NCI-H226 (cell line): ENCODE results near the gene FSCN2.

Experiments
- DNase-seq: peaks from one replicate; pipeline ENCODE4 v3.0.0-alpha.2; 2015

The FSCN2 gene

GRCh38 chr17:81558115-81558468 lies 29.9 kb downstream of the FSCN2 start:
- no peak for DNase-seq

GRCh38 chr17:81558941-81559806 lies 31.0 kb downstream of the FSCN2 start:
- DNase-seq: no peak

- no peak for DNase-seq
Measured at GRCh38 chr17:81561494-81561885, 33.3 kb downstream of the FSCN2 start.

DNA sequence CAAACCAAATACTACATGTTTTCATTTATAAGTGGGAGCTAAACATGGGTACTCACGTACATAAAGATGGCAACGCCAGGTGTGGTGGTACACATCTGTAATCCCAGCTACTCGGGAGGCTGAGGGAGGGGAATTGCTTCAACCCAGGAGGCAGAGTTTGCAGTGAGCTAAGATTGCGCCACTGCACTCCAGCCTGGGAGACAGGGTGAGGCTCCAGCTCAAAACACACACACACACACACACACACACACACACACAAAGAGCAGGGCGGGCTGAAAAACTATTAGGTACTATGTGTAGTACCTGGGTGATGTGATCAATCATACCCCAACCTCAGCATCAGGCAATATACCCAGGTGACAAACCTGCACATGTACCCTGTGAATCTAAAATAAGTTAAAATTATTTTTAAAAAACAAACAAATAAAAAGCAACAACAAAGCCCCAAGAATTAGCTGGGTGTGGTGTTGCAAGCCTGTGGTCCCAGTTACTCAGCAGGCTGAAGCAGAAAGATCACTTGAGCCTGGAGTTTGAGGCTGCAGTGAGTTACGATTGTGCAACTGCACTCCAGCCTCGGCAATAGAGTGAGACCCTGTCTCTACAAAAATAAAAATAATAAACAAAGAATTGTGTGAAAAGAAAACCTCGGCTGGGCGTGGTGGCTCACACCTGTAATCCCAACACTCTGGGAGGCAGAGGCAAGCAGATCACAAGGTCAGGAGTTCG lies 35.8 kb downstream of the FSCN2 start:
- no peak for DNase-seq

DNA sequence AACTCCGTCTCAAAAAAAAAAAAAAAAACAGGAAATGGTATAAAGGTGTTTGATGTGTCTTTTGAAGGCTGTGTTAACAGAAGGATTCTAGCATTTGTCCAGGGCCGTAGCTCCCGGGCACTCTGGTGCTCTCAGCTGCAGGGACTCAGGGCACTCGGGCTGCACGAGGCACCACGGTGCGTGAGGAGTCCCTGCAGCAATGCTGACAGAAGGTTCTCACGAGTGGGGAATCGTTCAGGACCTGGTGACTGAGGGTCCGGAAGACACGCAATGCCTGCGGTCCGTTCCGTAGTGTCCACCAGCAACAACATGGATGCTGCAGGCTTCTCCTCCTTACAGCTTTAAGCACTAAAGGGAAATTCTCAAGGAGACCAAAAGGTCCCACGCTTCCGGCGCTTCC lies 36.6 kb downstream of the FSCN2 start:
- DNase-seq: no peak

- DNase-seq: no peak
Measured at GRCh38 chr17:81565231-81565630, 37.1 kb downstream of the FSCN2 start.

GRCh38 chr17:81566461-81567126 lies 38.4 kb downstream of the FSCN2 start:
- DNase-seq: peak; percentile 94

- DNase-seq: no peak
Measured at GRCh38 chr17:81567191-81567590, 39.0 kb downstream of the FSCN2 start.

DNA sequence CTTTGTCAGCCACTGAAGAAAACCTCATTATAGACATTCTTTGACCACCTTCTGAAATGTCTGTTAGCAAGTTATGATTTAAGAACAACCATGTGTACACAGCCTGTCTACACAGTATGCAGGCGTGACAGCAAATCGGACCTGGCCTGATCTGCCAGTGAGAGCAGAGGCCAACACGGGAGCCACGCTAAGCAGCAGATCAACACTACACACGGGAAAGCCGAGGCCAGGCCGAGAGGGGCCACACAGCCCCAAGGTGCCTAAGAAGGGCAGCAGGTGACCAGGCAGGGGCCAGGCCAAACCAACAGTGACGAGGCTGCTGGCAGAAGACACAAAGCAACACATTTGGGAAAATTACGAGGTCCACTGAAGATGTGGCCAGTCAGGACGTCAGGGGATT lies 40.2 kb downstream of the FSCN2 start:
- DNase-seq: no peak

- no peak for DNase-seq
Measured at GRCh38 chr17:81569986-81570514, 41.9 kb downstream of the FSCN2 start.

- DNase-seq: no peak
Measured at GRCh38 chr17:81570964-81571363, 42.8 kb downstream of the FSCN2 start.

DNA sequence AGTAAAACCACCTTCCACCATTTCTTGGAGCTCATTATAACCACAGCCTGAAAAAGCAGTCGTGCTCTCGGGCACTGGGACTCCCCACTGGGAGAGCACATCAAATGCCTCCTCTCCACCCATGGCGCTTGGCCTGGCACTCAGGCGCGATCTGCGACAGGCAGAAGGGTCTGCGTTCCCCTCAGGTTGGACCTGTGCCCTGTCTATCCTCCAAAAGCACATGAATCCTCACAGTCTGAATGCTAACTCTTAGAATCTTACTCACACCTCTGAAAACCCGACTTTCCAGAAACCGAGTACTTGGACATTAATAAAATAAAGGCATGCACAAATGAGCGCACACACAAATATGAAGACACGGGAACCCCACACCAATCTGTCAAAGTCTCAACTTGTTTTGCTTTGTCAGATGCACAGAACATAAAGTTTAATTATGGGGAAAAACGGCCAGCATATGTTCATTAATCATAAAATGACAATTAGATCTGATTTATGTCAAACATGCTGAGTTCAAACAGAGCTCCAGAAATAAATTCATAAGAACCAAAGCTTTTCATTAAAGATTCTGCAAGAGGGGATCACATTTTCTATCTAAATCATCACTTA lies 44.5 kb downstream of the FSCN2 start:
- DNase-seq: no peak

GRCh38 chr17:81573794-81574642 lies 45.8 kb downstream of the FSCN2 start:
- DNase-seq: no peak

DNA sequence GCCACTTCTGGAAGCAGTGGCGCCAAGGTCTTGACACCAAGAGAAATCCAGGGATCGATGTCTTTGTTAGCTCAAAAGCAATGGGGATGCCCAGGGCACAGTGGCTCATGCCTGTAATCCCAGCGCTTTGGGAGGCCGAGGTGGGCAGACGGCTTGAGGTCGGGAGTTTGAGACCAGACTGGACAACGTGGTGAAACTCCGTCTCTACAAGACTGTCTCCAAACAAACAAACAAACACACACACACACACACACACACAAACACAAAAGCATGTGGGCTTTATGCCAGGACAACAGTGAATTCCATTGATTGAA lies 46.4 kb downstream of the FSCN2 start:
- no peak for DNase-seq

DNA sequence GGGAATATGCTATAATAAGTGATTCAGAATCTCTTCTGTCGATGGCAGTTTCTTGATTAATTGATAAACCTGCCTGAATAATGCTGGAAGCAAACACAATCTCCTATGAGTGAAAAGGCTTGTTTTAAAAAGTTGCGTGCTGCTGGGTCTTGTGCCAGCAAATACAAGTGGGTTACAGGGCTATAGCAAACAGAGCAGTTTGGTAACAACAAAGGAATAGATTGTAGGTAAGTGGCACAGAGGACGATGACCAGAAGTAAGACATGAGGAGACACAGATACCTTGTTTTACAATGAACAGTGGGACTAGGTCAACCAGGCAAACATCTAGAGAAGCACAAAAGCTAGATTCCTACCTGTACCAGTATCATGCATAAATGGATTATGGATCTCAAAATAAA lies 47.7 kb downstream of the FSCN2 start:
- no peak for DNase-seq

GRCh38 chr17:81576621-81577277 lies 48.6 kb downstream of the FSCN2 start:
- peak; percentile 67 for DNase-seq

- DNase-seq: no peak
Measured at GRCh38 chr17:81577278-81578000, 49.3 kb downstream of the FSCN2 start.

- DNase-seq: peak; percentile 71
Measured at GRCh38 chr17:81578038-81578441, 49.9 kb downstream of the FSCN2 start.

DNA sequence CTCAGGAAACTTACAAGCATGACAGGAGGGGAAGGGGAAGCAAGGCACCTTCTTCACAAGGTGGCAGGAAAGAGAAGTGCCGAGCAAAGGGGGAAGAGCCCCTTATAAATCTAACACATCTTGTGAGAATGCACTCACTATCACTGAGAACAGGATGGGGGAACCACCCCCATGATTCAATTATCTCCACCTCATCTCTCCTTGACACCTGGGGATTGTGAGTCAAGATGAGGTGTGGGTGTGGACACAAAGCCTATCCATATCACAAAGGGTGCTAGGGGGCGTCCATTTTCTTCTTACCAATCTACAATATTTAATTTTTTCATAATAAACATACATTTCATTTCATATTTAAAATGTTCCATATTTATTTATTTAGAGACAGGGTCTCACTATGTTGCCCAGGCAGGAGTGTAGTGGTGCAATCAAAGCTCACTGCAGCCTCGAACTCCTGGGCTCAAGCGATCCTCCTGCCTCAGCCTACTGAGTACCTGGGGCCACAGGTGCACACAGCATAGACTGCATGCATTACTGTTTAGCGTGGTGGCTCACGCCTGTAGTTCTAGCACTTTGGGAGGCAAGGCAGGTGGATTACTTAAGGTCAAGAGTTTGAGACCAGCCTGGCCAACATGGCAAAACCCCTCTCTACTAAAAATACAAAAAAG lies 50.5 kb downstream of the FSCN2 start:
- no peak for DNase-seq

- no peak for DNase-seq
Measured at GRCh38 chr17:81579298-81579697, 51.1 kb downstream of the FSCN2 start.
